ENCODE results near the gene HNRNPA0.

HNRNPA0 gene

DNA sequence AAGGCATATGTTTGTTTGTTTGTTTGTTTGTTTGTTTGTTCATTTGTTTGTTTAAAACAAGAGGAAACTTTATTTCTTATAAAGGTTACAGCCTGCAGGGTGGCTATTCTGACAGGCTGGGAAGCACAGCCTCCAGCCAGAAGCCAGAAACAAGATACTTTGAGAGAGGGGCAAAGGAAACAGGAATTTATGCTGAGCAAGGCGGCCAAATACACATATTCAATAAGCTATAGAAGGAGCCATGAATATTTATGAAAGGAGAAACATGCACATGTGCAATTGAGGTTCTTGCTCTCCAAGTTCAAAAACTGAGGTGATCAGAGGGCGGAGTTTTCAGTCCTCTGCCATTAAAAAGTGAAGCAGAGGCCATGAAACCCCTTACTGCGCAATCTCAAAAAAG lies 37.8 kb downstream of the HNRNPA0 start:
- no peak for TF ChIP-seq GATA3 (IDR thresholded peaks at IDR 0.05; ENCODE audit: low read depth, low read length)
- no peak for TF ChIP-seq GATA2 (IDR thresholded peaks at IDR 0.05; ENCODE audit: low read depth, low read length)

DNA sequence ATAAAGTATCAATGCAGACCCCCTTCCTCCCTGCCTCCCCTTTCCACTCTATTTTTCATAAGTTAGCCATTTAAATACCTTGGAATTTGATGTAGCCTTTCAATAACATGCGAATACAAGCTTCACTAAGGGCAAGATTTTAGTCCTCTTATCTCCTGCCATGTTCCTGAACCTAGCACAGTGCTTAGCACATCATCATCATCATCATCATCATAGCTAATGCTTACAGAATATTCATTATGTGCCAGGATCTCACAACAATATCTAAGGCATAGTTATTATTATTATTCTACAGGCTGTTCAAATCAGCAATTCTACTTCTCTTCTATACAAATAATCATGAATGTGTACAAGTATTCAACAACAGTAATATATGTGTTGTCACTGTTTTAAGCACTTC lies 38.7 kb downstream of the HNRNPA0 start:
- TF ChIP-seq GATA2 (IDR thresholded peaks at IDR 0.05; ENCODE audit: low read depth, low read length) (no peak), GATA3 (IDR thresholded peaks at IDR 0.05; ENCODE audit: low read depth, low read length) (no peak)

DNA sequence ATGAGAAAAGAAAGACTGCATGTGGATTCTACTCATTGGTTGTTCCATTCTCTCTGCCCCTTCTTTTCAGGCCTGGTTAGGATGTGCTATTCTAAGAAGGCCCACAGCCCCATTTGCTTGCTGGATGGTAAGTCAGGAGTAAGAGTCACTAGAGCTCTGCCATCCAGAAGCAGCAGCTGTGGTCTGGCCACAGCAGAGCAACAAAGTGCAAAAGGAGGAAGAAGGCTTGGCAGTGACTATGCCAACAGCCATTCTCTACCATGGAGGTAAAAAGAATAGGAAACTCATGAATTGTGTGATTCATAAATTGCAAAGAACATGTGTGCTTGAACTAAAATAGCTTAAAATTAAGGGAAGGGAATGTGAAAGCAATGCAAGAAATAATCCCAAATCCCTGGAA lies 39.2 kb downstream of the HNRNPA0 start:
- no peak for TF ChIP-seq GATA2 (IDR thresholded peaks at IDR 0.05; ENCODE audit: low read depth, low read length)
- TF ChIP-seq GATA3 (IDR thresholded peaks at IDR 0.05; ENCODE audit: low read depth, low read length) = no peak

DNA sequence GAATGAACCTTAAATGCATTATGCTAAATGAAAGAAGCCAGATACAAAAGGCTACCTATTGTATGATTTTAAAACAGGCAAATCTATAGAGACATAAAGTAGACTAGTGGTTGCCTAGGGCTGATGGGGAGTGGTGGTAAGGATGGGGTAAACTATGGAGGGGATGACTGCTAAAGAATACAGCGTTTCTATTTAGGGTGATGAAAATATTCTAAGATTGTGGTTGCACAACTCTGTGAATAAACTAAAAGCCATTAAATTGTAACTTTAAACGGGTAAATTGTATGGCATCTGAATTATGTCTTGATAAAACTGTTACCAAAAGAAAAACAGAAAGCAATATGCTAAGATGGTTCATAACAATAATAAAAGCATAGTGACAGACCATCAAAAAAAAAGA lies 39.7 kb downstream of the HNRNPA0 start:
- no peak for TF ChIP-seq GATA2 (IDR thresholded peaks at IDR 0.05; ENCODE audit: low read depth, low read length)
- no peak for TF ChIP-seq GATA3 (IDR thresholded peaks at IDR 0.05; ENCODE audit: low read depth, low read length)

DNA sequence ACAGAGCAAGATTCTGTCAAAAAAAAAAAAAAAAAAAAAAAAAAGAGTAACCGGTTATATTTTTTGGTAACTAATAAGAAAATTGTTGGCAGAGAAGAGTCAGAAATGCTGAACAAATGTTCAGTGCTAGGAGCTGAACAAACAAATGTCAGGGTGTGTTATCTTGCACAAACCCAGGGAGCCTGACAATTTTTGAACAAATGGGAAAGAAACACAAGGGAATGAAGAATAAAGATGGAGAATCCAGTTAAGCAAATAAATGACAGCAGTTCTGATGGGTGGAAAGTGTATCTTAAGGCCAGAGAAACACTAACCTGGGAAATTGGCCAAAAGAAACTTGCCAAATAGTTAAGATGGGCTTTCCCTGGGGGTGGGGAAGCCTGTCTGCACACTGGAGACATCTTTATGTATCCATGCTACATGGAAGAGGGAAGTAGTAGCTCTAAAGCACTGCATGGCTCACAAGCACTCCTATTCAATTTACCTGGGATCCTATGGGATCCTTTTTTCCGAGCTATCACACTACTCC lies 42.0 kb downstream of the HNRNPA0 start:
- no peak for TF ChIP-seq GATA2 (IDR thresholded peaks at IDR 0.05; ENCODE audit: low read depth, low read length)

DNA sequence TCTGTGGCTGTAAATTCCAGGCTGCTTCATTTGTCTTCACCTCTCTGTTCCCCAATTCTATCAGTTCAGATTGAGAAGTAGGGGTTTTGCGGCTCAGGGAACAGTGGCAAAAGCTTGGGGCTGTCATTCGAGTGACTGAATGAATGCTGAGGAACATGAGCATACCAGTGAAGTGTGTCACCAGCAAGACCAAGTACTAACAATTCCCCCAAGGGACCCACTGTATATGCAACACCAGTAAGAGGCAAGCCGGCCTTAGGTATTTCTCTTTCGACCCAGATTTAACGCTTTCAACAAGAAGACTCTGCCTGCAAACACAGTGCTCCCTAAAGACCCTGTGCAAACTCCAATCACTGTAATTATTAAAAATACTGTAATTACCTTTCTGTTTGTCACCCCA lies 44.1 kb downstream of the HNRNPA0 start:
- TF ChIP-seq GATA2 (IDR thresholded peaks at IDR 0.05; ENCODE audit: low read depth, low read length) (no peak), GATA3 (IDR thresholded peaks at IDR 0.05; ENCODE audit: low read depth, low read length) (no peak)

DNA sequence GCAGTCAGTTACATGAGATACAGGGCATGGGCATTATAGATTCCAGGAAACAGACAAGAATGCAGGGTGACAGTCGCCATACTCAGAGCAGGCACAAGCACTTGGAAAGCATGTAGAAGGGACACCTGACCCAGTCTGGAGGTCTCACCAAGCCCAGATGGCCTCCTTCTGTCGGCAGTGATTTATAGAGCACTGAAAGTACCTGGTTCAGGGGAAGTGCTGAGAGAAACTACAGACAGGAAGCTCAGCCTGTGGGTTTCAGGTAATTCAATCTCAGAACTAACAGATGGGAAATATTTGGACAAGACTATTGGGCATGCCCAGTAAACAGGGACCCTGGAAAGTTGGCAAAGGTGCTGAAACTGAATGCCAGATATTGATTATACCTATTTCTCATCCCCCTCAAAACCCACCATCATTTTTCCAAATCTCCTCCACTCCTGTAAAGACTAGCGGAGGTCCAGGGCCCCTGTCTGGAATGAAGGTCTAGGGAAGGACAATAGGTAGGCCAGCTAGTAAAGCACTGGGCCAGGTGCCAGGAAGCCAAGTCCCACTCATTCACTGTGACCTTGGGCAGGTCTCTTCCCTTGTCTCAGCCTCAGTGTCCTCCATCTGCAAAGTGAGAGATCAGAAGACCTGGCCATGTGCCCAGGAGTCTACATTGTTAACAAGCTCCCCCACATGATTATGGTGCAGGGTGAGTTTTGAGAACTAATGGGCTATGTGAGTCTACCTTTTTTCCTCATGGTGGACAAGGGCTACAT lies 45.2 kb downstream of the HNRNPA0 start:
- TF ChIP-seq GATA2 (IDR thresholded peaks at IDR 0.05; ENCODE audit: low read depth, low read length) (no peak), GATA3 (IDR thresholded peaks at IDR 0.05; ENCODE audit: low read depth, low read length) (no peak)

DNA sequence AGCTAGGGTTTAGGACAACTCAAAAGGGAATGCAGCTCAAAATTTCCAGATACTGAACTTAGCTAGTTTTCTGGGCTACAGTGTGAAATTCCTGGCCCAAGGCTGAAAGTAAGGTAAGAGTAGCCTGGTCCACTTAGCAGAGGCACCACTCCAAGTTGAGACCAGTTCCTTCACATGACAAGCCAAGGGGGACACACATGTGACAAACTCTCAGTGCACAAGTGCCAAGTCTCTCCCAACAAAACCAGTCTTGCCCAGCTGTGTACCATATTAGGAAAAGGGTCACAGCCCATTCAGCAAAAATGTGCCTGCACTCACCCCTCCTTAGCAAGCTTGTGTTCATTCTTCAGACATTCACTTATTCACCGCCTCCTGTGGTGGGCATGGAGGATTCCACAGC lies 46.1 kb downstream of the HNRNPA0 start:
- TF ChIP-seq GATA2 (IDR thresholded peaks at IDR 0.05; ENCODE audit: low read depth, low read length) (no peak), GATA3 (IDR thresholded peaks at IDR 0.05; ENCODE audit: low read depth, low read length) (no peak)

DNA sequence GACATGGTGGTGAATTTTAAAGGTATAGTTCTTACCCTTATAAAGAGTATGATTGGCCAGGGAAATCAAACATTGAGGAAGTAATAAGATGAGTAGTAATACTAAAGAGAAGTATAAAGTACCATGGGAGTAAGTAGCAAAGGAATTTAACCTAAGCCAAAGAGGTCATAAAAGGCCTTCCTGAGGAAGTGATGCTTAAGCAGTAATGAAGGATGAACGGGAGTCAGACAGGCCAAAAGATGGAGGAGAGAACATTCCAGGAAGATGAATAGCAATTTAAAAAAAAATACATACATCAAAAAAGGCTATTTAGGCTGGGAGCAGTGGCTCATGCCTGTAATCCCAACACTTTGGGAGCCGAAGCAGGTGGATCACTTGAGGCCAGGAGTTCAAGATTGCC lies 47.3 kb downstream of the HNRNPA0 start:
- no peak for TF ChIP-seq GATA2 (IDR thresholded peaks at IDR 0.05; ENCODE audit: low read depth, low read length)
- TF ChIP-seq GATA3 (IDR thresholded peaks at IDR 0.05; ENCODE audit: low read depth, low read length) = no peak

DNA sequence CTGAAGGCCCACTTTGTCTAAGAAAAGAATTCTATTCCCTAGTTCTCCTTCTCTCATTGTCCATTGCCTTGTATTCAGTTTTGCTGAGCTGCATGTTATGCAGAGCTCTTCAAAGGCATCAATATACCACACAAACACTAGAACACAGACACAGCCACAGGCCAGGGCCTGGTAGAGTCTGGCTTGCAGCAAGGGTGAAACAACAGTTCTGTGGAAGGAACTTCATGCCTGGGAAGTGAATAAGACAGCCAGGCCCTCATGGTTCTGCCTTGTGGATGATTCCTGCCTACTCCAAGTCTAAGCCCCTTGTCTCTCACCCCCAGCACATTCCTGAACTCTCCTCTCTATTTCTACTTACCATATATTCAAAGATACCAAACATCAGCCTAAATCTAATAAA lies 49.1 kb downstream of the HNRNPA0 start:
- TF ChIP-seq GATA3 (IDR thresholded peaks at IDR 0.05; ENCODE audit: low read depth, low read length) = no peak
- TF ChIP-seq GATA2 (IDR thresholded peaks at IDR 0.05; ENCODE audit: low read depth, low read length) = no peak

DNA sequence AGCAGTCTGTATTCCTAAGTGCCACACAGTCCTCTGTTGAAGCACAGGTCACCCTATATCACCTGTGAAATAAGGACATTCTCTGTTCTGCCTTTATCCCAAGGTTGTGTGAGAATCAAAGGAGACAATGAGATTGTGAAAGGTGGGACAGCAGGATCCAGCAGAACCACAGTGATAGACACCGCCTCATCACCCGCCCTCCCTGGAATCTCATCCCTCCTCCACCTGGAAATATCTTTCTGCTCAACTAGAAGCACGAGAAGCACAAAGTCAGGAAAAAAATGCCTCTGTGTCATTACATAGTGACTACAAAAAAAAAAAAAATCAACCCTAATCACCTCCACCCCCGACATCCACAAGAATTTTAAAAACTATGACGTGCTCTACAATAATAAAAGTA lies 50.6 kb downstream of the HNRNPA0 start:
- TF ChIP-seq GATA3 (IDR thresholded peaks at IDR 0.05; ENCODE audit: low read depth, low read length) (no peak), GATA2 (IDR thresholded peaks at IDR 0.05; ENCODE audit: low read depth, low read length) (no peak)

DNA sequence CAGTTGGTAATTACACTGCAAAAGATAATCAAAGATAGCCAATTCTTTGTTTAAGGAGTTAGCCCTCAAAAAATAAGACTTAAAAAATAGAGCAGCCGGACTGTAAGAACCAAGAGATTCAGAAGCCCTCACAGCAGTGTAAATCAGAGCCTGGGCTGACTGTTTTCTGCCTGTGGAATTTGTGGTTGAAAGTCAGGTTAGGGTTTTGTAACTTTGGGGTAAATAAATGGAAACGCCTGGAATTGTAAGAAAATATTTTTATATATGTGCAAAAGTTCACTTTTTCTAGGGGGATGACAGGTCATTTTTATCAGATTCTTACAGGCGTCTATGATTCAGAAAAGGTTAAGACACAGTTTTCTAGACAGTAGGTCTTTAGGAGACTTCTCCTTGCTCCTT lies 53.9 kb downstream of the HNRNPA0 start:
- TF ChIP-seq GATA3 (IDR thresholded peaks at IDR 0.05; ENCODE audit: low read depth, low read length) (no peak), GATA2 (IDR thresholded peaks at IDR 0.05; ENCODE audit: low read depth, low read length) (no peak)

DNA sequence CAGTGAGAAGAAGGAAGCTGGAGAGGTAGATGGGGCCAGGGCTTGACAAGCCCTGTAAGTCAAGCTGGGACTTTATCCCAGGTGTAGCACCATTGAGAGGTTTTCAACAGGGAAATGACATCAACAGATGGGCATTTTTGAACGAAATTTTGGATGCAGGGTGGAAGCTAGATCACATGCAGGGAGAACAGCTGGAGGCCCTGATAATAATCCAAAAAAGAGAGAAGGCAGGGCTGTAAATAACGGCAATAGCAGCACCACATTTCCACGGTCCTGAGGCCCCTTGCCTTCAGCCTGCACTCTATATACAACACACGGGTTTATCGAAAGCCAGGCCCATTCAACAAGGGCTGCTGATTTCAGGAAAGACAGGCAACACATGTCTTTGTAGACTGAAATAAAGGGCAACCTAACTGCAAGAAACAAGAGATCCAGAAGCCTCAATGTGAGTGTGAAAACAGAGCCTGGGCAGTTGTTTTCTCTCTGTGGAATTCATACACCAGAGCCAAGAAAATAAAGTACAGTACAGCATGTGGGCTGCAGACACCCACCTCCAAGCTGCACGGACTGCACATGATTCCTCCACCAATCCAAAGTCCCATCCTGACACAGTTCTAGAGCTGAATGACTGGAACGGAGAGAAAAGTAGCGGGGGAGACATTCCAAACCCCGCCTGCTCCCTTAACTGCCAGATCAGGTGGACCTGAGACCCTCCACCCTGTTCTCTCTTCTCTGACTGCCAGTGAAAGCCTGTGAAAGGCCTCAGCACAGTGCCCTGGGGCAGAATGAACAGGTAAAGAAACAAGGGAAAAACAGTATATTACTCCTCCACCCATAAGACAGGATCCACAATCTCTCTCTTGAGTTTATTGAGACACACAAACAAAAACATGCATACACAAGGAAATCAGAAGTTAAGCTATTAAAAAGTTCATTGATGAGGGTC lies 54.6 kb downstream of the HNRNPA0 start:
- TF ChIP-seq GATA2 (IDR thresholded peaks at IDR 0.05; ENCODE audit: low read depth, low read length) = no peak
- no peak for TF ChIP-seq GATA3 (IDR thresholded peaks at IDR 0.05; ENCODE audit: low read depth, low read length)

DNA sequence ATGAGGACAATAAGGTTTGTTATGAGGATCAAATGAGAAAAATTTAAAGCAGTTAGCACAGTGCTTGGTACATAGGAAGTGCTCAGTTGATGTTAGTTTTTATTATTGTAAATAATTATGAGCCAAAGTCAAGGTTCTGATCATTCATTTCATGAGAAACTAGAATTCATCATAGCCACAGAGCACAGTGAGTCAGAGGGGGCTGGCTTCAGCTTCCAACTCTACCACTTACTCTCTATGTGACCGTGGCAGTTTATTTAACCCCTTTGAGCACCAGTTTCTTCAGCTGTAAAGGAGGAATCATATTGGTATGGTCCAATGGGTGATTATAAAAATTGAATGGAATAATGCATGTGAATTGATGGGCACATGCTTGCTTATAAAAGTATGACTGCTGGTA lies 57.7 kb downstream of the HNRNPA0 start:
- TF ChIP-seq GATA2 (IDR thresholded peaks at IDR 0.05; ENCODE audit: low read depth, low read length) = no peak
- no peak for TF ChIP-seq GATA3 (IDR thresholded peaks at IDR 0.05; ENCODE audit: low read depth, low read length)

Measured in SH-SY5Y (cell line).